GM23338 (cell line): Measurements from ENCODE around the gene BOD1L2. TPM values are rescaled to one million over a fixed set of nuclear protein-coding genes. Genes with fewer than 3 reads are reported as not detected.

ENCODE experiments used
- ATAC-seq: fragments of 200-7000 bp; cut with Tn5 transposase; 3 replicates; pipeline ENCODE4 v1.9.1; 2020
- DNase-seq: peaks from one replicate; pipeline ENCODE4 v3.0.0-alpha.2; 2015; ENCODE audit warnings: low spot score
- H2AFZ ChIP-seq: fragments of 200-600 bp; sonication (generic); 2 replicates; pipeline ENCODE4 v1.8.0; 2016; ENCODE audit warnings: antibody characterized with exemption, mild to moderate bottlenecking, moderate library complexity
- H3F3A ChIP-seq: fragments of 200-600 bp; sonication (generic); replicated peaks from 2 replicates; pipeline ENCODE4 v1.8.0; 2017; ENCODE audit warnings: antibody characterized with exemption, mixed run types, low read depth
- H3K27ac ChIP-seq: fragments of 200-600 bp; sonication (generic); 2 replicates; pipeline ENCODE4 v1.6.1; 2016; ENCODE audit warnings: low read depth
- H3K27me3 ChIP-seq: fragments of 200-600 bp; sonication (generic); 2 replicates; pipeline ENCODE4 v1.8.0; 2016; ENCODE audit warnings: mild to moderate bottlenecking, mixed run types, moderate library complexity; ENCODE audit not compliant: insufficient read depth
- H3K36me3 ChIP-seq: fragments of 200-600 bp; sonication (generic); 2 replicates; pipeline ENCODE4 v1.8.0; 2016; ENCODE audit warnings: mild to moderate bottlenecking; ENCODE audit not compliant: insufficient read depth
- H3K4me1 ChIP-seq: fragments of 200-600 bp; sonication (generic); 2 replicates; pipeline ENCODE4 v1.8.0; 2016; ENCODE audit warnings: mild to moderate bottlenecking, moderate library complexity; ENCODE audit not compliant: insufficient read depth
- H3K4me2 ChIP-seq: fragments of 200-600 bp; sonication (generic); 2 replicates; pipeline ENCODE4 v1.7.1; 2017; ENCODE audit warnings: mixed run types
- H3K4me3 ChIP-seq: fragments of 200-600 bp; sonication (generic); 2 replicates; pipeline ENCODE4 v1.6.1; 2016; ENCODE audit warnings: mixed run types
- H3K79me2 ChIP-seq: fragments of 200-600 bp; sonication (generic); replicated peaks from 2 replicates; pipeline ENCODE4 v1.8.0; 2017; ENCODE audit warnings: mild to moderate bottlenecking; ENCODE audit not compliant: insufficient read depth
- H3K9me2 ChIP-seq: fragments of 200-600 bp; sonication (generic); 2 replicates; pipeline ENCODE4 v1.8.0; 2017; ENCODE audit not compliant: insufficient read depth
- H4K20me1 ChIP-seq: fragments of 200-600 bp; sonication (generic); replicated peaks from 2 replicates; pipeline ENCODE4 v1.8.0; 2017; ENCODE audit warnings: mild to moderate bottlenecking; ENCODE audit not compliant: insufficient read depth
- H3K27ac Mint-ChIP-seq: 2 replicates; pipeline ENCODE4 v1.8.0; 2020; ENCODE audit warnings: inconsistent platforms, mild to moderate bottlenecking, moderate library complexity, mixed read lengths
- H3K27me3 Mint-ChIP-seq: 3 replicates; pipeline ENCODE4 v1.8.0; 2022; ENCODE audit warnings: low read depth, mild to moderate bottlenecking, moderate library complexity, mixed read lengths, inconsistent platforms; ENCODE audit not compliant: insufficient read depth, poor library complexity
- H3K36me3 Mint-ChIP-seq: 3 replicates; pipeline ENCODE4 v1.8.0; 2021; ENCODE audit warnings: low read depth, mild to moderate bottlenecking, inconsistent platforms, moderate library complexity, mixed read lengths
- H3K4me1 Mint-ChIP-seq: 3 replicates; pipeline ENCODE4 v1.8.0; 2020; ENCODE audit warnings: mild to moderate bottlenecking, inconsistent platforms, mixed read lengths
- H3K4me3 Mint-ChIP-seq: 3 replicates; pipeline ENCODE4 v1.8.0; 2021; ENCODE audit warnings: moderate library complexity, mild to moderate bottlenecking, inconsistent platforms, mixed read lengths
- H3K9me3 Mint-ChIP-seq: 3 replicates; pipeline ENCODE4 v1.8.0; 2020; ENCODE audit warnings: moderate library complexity, mild to moderate bottlenecking, inconsistent platforms, mixed read lengths
- EZH2phosphoT487 ChIP-seq: fragments of 200-600 bp; sonication (generic); IDR thresholded peaks from one replicate; pipeline ENCODE4 v1.8.1; 2018; ENCODE audit warnings: antibody characterized with exemption; ENCODE audit not compliant: unreplicated experiment
- POLR2AphosphoS5 ChIP-seq: IDR thresholded peaks from 2 replicates; pipeline ENCODE4 v1.6.1; 2016; ENCODE audit warnings: antibody characterized with exemption, low read depth
- STAT1 ChIP-seq: IDR thresholded peaks from one replicate; pipeline ENCODE4 v1.6.1; 2016; ENCODE audit warnings: antibody characterized with exemption; ENCODE audit not compliant: unreplicated experiment
- polyA plus RNA-seq: library from polyadenylated mRNA; unstranded; fragments of >200 nt; fragmentation: Nextera tagmentation; extraction: Ambion mirVana; gene quantifications from 2 replicates; pipeline ENCODE4 v1.2.1, GENCODE V29; 2016
- total RNA-seq: library from RNA; depleted of rRNA; stranded (reverse); fragments of >200 nt; shearing (Covaris generic); gene quantifications from 2 replicates; pipeline ENCODE4 v1.2.3, GENCODE V29; 2014
- TF ChIP-seq, protein P1 (sequence below): fragments of 250-450 bp; sonication (Bioruptor Pico); IDR thresholded peaks from 2 replicates; pipeline ENCODE4 v1.5.0; 2020; ENCODE audit warnings: mild to moderate bottlenecking, moderate library complexity
- TF ChIP-seq, protein P2 (sequence below), 2 experiments: fragments of 200-600 bp in 1 of 2; sonication (generic) in 1 of 2; conservative IDR thresholded peaks; 2 replicates each; pipeline versions ENCODE4 v1.5.1 to v1.6.1; 2016 to 2017; ENCODE audit warnings: antibody characterized with exemption in 2 of 2, low read depth in 2 of 2, mild to moderate bottlenecking in 2 of 2, moderate library complexity in 1 of 2
- TF ChIP-seq, protein P3 (sequence below): IDR thresholded peaks from 2 replicates; pipeline ENCODE4 v1.6.1; 2016; ENCODE audit warnings: antibody characterized with exemption

Gene BOD1L2
- total and polyA plus RNA-seq, 2 experiments from 2014 or later = 0.11 TPM; not detected in 1

DNA sequence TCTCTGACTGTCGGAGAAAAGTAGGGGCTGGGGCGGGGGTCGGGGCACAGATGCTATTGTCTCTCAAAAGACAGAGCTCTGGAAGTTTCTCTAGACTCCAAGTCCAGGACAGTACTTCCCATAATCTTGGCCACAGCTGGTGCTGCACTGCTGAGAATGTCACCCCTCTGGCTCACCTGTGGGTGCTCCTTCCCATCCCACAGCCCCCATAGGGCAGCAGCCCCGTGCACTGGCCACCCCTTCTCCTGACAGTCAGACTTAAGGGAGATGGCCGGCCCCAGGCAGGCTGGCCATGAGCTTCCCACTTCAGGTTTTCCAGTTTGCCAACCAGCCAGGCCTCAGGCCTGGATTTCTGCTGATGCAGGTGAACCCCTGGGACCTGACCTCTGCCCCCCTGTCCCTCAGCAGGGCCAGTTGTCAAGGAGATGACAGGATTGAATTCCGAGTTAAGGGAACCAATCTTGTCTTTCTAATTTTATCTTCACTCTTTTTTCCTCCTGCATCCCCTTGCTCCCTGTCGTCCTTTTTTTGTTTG, 30.2 kb upstream of the BOD1L2 start (continued):
- TF ChIP-seq, protein P1, sequence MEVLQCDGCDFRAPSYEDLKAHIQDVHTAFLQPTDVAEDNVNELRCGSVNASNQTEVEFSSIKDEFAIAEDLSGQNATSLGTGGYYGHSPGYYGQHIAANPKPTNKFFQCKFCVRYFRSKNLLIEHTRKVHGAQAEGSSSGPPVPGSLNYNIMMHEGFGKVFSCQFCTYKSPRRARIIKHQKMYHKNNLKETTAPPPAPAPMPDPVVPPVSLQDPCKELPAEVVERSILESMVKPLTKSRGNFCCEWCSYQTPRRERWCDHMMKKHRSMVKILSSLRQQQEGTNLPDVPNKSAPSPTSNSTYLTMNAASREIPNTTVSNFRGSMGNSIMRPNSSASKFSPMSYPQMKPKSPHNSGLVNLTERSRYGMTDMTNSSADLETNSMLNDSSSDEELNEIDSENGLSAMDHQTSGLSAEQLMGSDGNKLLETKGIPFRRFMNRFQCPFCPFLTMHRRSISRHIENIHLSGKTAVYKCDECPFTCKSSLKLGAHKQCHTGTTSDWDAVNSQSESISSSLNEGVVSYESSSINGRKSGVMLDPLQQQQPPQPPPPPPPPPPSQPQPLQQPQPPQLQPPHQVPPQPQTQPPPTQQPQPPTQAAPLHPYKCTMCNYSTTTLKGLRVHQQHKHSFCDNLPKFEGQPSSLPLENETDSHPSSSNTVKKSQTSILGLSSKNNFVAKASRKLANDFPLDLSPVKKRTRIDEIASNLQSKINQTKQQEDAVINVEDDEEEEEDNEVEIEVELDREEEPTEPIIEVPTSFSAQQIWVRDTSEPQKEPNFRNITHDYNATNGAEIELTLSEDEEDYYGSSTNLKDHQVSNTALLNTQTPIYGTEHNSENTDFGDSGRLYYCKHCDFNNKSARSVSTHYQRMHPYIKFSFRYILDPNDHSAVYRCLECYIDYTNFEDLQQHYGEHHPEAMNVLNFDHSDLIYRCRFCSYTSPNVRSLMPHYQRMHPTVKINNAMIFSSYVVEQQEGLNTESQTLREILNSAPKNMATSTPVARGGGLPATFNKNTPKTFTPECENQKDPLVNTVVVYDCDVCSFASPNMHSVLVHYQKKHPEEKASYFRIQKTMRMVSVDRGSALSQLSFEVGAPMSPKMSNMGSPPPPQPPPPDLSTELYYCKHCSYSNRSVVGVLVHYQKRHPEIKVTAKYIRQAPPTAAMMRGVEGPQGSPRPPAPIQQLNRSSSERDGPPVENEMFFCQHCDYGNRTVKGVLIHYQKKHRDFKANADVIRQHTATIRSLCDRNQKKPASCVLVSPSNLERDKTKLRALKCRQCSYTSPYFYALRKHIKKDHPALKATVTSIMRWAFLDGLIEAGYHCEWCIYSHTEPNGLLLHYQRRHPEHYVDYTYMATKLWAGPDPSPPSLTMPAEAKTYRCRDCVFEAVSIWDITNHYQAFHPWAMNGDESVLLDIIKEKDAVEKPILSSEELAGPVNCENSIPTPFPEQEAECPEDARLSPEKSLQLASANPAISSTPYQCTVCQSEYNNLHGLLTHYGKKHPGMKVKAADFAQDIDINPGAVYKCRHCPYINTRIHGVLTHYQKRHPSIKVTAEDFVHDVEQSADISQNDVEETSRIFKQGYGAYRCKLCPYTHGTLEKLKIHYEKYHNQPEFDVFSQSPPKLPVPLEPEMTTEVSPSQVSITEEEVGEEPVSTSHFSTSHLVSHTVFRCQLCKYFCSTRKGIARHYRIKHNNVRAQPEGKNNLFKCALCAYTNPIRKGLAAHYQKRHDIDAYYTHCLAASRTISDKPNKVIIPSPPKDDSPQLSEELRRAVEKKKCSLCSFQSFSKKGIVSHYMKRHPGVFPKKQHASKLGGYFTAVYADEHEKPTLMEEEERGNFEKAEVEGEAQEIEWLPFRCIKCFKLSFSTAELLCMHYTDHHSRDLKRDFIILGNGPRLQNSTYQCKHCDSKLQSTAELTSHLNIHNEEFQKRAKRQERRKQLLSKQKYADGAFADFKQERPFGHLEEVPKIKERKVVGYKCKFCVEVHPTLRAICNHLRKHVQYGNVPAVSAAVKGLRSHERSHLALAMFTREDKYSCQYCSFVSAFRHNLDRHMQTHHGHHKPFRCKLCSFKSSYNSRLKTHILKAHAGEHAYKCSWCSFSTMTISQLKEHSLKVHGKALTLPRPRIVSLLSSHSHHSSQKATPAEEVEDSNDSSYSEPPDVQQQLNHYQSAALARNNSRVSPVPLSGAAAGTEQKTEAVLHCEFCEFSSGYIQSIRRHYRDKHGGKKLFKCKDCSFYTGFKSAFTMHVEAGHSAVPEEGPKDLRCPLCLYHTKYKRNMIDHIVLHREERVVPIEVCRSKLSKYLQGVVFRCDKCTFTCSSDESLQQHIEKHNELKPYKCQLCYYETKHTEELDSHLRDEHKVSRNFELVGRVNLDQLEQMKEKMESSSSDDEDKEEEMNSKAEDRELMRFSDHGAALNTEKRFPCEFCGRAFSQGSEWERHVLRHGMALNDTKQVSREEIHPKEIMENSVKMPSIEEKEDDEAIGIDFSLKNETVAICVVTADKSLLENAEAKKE (CRISPR knock-in tag) = no peak

DNA sequence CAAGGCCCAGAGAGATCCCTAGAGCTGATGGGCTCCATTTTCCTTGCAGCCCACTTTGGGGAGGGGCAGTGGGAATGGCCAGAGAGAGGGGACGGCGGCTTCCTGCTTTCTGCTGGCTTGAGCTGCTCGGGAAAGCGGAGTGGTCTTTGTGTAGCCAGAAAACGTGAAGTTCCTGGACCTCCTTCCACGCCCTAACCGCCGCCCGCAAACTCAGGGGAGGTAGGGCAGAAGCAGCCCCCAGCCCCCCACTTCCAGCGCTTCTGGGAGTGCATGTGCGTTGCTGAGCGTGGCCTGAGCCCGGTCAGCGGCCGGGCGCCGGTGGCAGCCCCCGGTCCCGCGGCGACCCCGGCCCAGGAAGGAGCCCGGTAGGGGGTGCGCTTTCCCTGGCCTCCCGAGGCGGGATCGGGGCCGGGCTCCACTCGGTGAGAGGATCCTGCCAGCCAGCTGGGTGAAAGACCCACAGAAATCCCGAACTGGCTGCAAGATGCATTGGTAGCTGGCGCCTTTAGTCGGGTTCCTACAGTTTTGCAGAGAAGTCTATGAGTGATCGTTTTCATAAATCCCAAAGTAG, 25.3 kb upstream of the BOD1L2 start:
- TF ChIP-seq EZH2phosphoT487 (no peak), POLR2AphosphoS5 (0 out of 2 replicates have a peak, but pooled peaks have one; percentile 29), STAT1 (no peak)
- TF ChIP-seq, protein P2, sequence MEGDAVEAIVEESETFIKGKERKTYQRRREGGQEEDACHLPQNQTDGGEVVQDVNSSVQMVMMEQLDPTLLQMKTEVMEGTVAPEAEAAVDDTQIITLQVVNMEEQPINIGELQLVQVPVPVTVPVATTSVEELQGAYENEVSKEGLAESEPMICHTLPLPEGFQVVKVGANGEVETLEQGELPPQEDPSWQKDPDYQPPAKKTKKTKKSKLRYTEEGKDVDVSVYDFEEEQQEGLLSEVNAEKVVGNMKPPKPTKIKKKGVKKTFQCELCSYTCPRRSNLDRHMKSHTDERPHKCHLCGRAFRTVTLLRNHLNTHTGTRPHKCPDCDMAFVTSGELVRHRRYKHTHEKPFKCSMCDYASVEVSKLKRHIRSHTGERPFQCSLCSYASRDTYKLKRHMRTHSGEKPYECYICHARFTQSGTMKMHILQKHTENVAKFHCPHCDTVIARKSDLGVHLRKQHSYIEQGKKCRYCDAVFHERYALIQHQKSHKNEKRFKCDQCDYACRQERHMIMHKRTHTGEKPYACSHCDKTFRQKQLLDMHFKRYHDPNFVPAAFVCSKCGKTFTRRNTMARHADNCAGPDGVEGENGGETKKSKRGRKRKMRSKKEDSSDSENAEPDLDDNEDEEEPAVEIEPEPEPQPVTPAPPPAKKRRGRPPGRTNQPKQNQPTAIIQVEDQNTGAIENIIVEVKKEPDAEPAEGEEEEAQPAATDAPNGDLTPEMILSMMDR (conservative IDR thresholded peaks at IDR 0.05; ENCODE audit: low read depth in 2 of 2) = peak; percentile 40 to 49
- TF ChIP-seq, protein P3, sequence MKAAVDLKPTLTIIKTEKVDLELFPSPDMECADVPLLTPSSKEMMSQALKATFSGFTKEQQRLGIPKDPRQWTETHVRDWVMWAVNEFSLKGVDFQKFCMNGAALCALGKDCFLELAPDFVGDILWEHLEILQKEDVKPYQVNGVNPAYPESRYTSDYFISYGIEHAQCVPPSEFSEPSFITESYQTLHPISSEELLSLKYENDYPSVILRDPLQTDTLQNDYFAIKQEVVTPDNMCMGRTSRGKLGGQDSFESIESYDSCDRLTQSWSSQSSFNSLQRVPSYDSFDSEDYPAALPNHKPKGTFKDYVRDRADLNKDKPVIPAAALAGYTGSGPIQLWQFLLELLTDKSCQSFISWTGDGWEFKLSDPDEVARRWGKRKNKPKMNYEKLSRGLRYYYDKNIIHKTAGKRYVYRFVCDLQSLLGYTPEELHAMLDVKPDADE = no peak
- Histone ChIP-seq H3F3A (0 out of 2 replicates have a peak, but pooled peaks cover 3% of the 10 kb centered on the region), H3K27ac (no peak overlapping the region), H2AFZ (peak overlapping the region; percentile 97), H3K79me2 (no peaks in the 10 kb centered on the region), H3K4me1 (peaks cover 29% of the 10 kb centered on the region), H3K4me2 (peak overlapping the region; percentile 79), H3K4me3 (peak overlapping the region; percentile 55), H3K27me3 (no peaks in the 10 kb centered on the region), H3K9me2 (peaks cover 20% of the 10 kb centered on the region), H3K36me3 (no peaks in the 10 kb centered on the region), H4K20me1 (no peaks in the 10 kb centered on the region)
- Mint-ChIP-seq H3K36me3 (no peaks in the 10 kb centered on the region), H3K9me3 (no peaks in the 10 kb centered on the region), H3K27ac (peak overlapping the region; percentile 74; the same call in 1 of the 2 replicates), H3K4me3 (peak overlapping the region; percentile 77), H3K27me3 (peaks cover 1% of the 10 kb centered on the region), H3K4me1 (peaks cover 23% of the 10 kb centered on the region)
- ATAC-seq = peak; percentile 82
- DNase-seq = peak; percentile 62
